ENCODE results near the gene SDR9C7. TPM values are rescaled to one million over a fixed set of nuclear protein-coding genes. Genes with fewer than 3 reads are reported as not detected.

Gene SDR9C7
- total RNA-seq, 2 experiments from 2014 or later = not detected

GRCh38 chr12:56980941-56981530, 46.8 kb upstream of the SDR9C7 start:
- ATAC-seq (ENCODE audit: poor library complexity) (no peak), DNase-seq (no peak)
- H3K4me1 Mint-ChIP-seq (ENCODE audit: low read depth) = no peaks in the 10 kb centered on the region
- no peaks in the 10 kb centered on the region for H3K27me3 Mint-ChIP-seq
- no peak for TF ChIP-seq CTCF (IDR thresholded peaks at IDR 0.05)
- POLR2A ChIA-PET = no interaction called here
- Histone ChIP-seq H3K27me3 (ENCODE audit: control insufficient read depth in 1 of 2, insufficient read depth in 2 of 2, low read length in 2 of 2) (no peaks in the 10 kb centered on the region), H3K27ac (ENCODE audit: low read depth in 1 of 2, low read length in 2 of 2) (no peak overlapping the region), H3K36me3 (ENCODE audit: insufficient read depth, low read length) (no peaks in the 10 kb centered on the region), H3K9me3 (ENCODE audit: control insufficient read depth in 1 of 2, insufficient read depth in 1 of 2, low read length in 2 of 2) (no peaks in the 10 kb centered on the region), H3K4me1 (ENCODE audit: insufficient read depth, low read length) (no peaks in the 10 kb centered on the region), H3K4me3 (ENCODE audit: low read length) (no peak overlapping the region)
- intact Hi-C loops (cut with DNase I, micrococcal nuclease) = no loop called here
- no peaks in the 10 kb centered on the region for H3K36me3 Mint-ChIP-seq (ENCODE audit: low read depth)
- CTCF ChIA-PET = no interaction called here
- no peak overlapping the region for H3K27ac Mint-ChIP-seq
- H3K9me3 Mint-ChIP-seq = no peaks in the 10 kb centered on the region
- H3K4me3 Mint-ChIP-seq = no peak overlapping the region

- ATAC-seq (ENCODE audit: poor library complexity) (no peak), DNase-seq (no peak)
- Histone ChIP-seq H3K4me3 (ENCODE audit: low read length) (no peak overlapping the region), H3K36me3 (ENCODE audit: insufficient read depth, low read length) (no peaks in the 10 kb centered on the region), H3K9me3 (ENCODE audit: control insufficient read depth in 1 of 2, insufficient read depth in 1 of 2, low read length in 2 of 2) (no peaks in the 10 kb centered on the region), H3K27ac (ENCODE audit: low read depth in 1 of 2, low read length in 2 of 2) (no peak overlapping the region), H3K4me1 (ENCODE audit: insufficient read depth, low read length) (no peaks in the 10 kb centered on the region), H3K27me3 (ENCODE audit: control insufficient read depth in 1 of 2, insufficient read depth in 2 of 2, low read length in 2 of 2) (no peaks in the 10 kb centered on the region)
- H3K27me3 Mint-ChIP-seq = no peaks in the 10 kb centered on the region
- intact Hi-C loops (cut with DNase I, micrococcal nuclease) = no loop called here
- no peaks in the 10 kb centered on the region for H3K4me1 Mint-ChIP-seq (ENCODE audit: low read depth)
- H3K9me3 Mint-ChIP-seq = no peaks in the 10 kb centered on the region
- H3K36me3 Mint-ChIP-seq (ENCODE audit: low read depth) = no peaks in the 10 kb centered on the region
- TF ChIP-seq CTCF (IDR thresholded peaks at IDR 0.05) = no peak
- H3K4me3 Mint-ChIP-seq = no peak overlapping the region
- ChIA-PET CTCF (interaction anchor here (0.6 kb wide), 1 partner anchor 224 kb away, joined by 3 read pairs; no protein-coding TSS in a partner anchor), POLR2A (no interaction called here)
- no peak overlapping the region for H3K27ac Mint-ChIP-seq
These were observed 46.1 kb upstream of the SDR9C7 start for GRCh38 chr12:56980268-56980667.

- H3K4me1 ChIP-seq (ENCODE audit: insufficient read depth, low read length) = no peaks in the 10 kb centered on the region
- no peak for ATAC-seq (ENCODE audit: poor library complexity)
- intact Hi-C loops (cut with DNase I, micrococcal nuclease) = no loop called here
- Mint-ChIP-seq H3K36me3 (ENCODE audit: low read depth) (no peaks in the 10 kb centered on the region), H3K4me1 (ENCODE audit: low read depth) (no peaks in the 10 kb centered on the region), H3K27ac (no peak overlapping the region), H3K27me3 (no peaks in the 10 kb centered on the region), H3K4me3 (no peak overlapping the region), H3K9me3 (no peaks in the 10 kb centered on the region)
- H3K9me3 ChIP-seq (ENCODE audit: control insufficient read depth in 1 of 2, insufficient read depth in 1 of 2, low read length in 2 of 2) = no peaks in the 10 kb centered on the region
- no peak overlapping the region for H3K4me3 ChIP-seq (ENCODE audit: low read length)
- no peaks in the 10 kb centered on the region for H3K36me3 ChIP-seq (ENCODE audit: insufficient read depth, low read length)
- TF ChIP-seq CTCF (IDR thresholded peaks at IDR 0.05) = no peak
- DNase-seq = no peak
- POLR2A ChIA-PET = no interaction called here
- CTCF ChIA-PET = no interaction called here
- H3K27ac ChIP-seq (ENCODE audit: low read depth in 1 of 2, low read length in 2 of 2) = no peak overlapping the region
- no peaks in the 10 kb centered on the region for H3K27me3 ChIP-seq (ENCODE audit: control insufficient read depth in 1 of 2, insufficient read depth in 2 of 2, low read length in 2 of 2)
These were observed 45.4 kb upstream of the SDR9C7 start for GRCh38 chr12:56979628-56980027.

All from CD4-positive, alpha-beta T cell (primary cell).